WTC11 (cell line): ENCODE data around the gene STARD13. TPM values are rescaled to one million over a fixed set of nuclear protein-coding genes. Genes with fewer than 3 reads are reported as not detected.

Experiments used
- ATAC-seq: fragments of 200-7000 bp; cut with Tn5 transposase; 2 replicates; pipeline ENCODE4 v1.10.0; 2021; ENCODE audit warnings: mild to moderate bottlenecking, moderate library complexity
- CTCF ChIA-PET: fragments of 300-600 bp; sonication (Branson Sonifier 250); formaldehyde crosslinking; loops from one replicate; lab custom pipeline; 2021; ENCODE audit warnings: antibody characterized with exemption; lab: Charles Lee
- POLR2A ChIA-PET: fragments of 350-600 bp; sonication (Branson Sonifier 250); formaldehyde crosslinking; loops from one replicate; lab custom pipeline; 2021; ENCODE audit warnings: antibody characterized with exemption; lab: Charles Lee
- DNase-seq: peaks from one replicate; pipeline ENCODE4 v3.0.0; 2021; ENCODE audit warnings: low spot score
- H3K27ac Mint-ChIP-seq: 2 replicates; pipeline ENCODE4 v1.8.0; 2021; ENCODE audit warnings: mixed read lengths
- H3K27me3 Mint-ChIP-seq: 2 replicates; pipeline ENCODE4 v1.8.0; 2021; ENCODE audit warnings: low read depth, mild to moderate bottlenecking, moderate library complexity, mixed read lengths
- H3K36me3 Mint-ChIP-seq: 2 replicates; pipeline ENCODE4 v1.8.0; 2021; ENCODE audit warnings: mixed read lengths
- H3K4me1 Mint-ChIP-seq: 2 replicates; pipeline ENCODE4 v1.8.0; 2022; ENCODE audit warnings: mixed read lengths
- H3K4me3 Mint-ChIP-seq: 2 replicates; pipeline ENCODE4 v1.8.0; 2021; ENCODE audit warnings: mild to moderate bottlenecking, moderate library complexity, mixed read lengths
- H3K9me3 Mint-ChIP-seq: 2 replicates; pipeline ENCODE4 v1.8.0; 2021; ENCODE audit warnings: mixed read lengths
- AR ChIP-seq: fragments of 250-450 bp; sonication (Bioruptor Pico); IDR thresholded peaks from 2 replicates; pipeline ENCODE4 v1.9.0; 2021; ENCODE audit warnings: mild to moderate bottlenecking
- CTCF ChIP-seq: fragments of 200-600 bp; IDR thresholded peaks from 2 replicates; pipeline ENCODE4 v1.8.0; 2022; ENCODE audit warnings: antibody characterized with exemption
- E2F1 ChIP-seq: sonication (generic); formaldehyde crosslinking; IDR thresholded peaks from 2 replicates; pipeline ENCODE4 v1.8.0; 2022; ENCODE audit warnings: mild to moderate bottlenecking, missing genetic modification reagents
- E2F4 ChIP-seq: sonication (generic); formaldehyde crosslinking; IDR thresholded peaks from 2 replicates; pipeline ENCODE4 v1.8.1; 2022; ENCODE audit warnings: low read depth, mild to moderate bottlenecking, moderate library complexity, missing genetic modification reagents, borderline replicate concordance
- ELF4 ChIP-seq: sonication (generic); formaldehyde crosslinking; IDR thresholded peaks from 2 replicates; pipeline ENCODE4 v1.8.1; 2022; ENCODE audit warnings: low read depth, mild to moderate bottlenecking, moderate library complexity, missing genetic modification reagents
- FOXP1 ChIP-seq: sonication (generic); formaldehyde crosslinking; IDR thresholded peaks from 2 replicates; pipeline ENCODE4 v1.8.0; 2022; ENCODE audit warnings: missing genetic modification reagents, mild to moderate bottlenecking, moderate library complexity, borderline replicate concordance
- GRHL2 ChIP-seq: fragments of 250-450 bp; sonication (Bioruptor Pico); IDR thresholded peaks from 2 replicates; pipeline ENCODE4 v1.8.0; 2022; ENCODE audit warnings: mild to moderate bottlenecking, moderate library complexity; ENCODE audit not compliant: insufficient replicate concordance, severe bottlenecking
- MLX ChIP-seq: sonication (generic); formaldehyde crosslinking; IDR thresholded peaks from 2 replicates; pipeline ENCODE4 v1.8.1; 2023; ENCODE audit warnings: mild to moderate bottlenecking, missing genetic modification reagents, moderate library complexity
- RELA ChIP-seq: sonication (generic); formaldehyde crosslinking; IDR thresholded peaks from 2 replicates; pipeline ENCODE4 v1.8.1; 2022; ENCODE audit warnings: missing genetic modification reagents, mild to moderate bottlenecking, borderline replicate concordance
- RORB ChIP-seq: fragments of 250-450 bp; sonication (Bioruptor Pico); IDR thresholded peaks from 2 replicates; pipeline ENCODE4 v1.9.0; 2021; ENCODE audit warnings: mild to moderate bottlenecking
- SMAD4 ChIP-seq: sonication (generic); formaldehyde crosslinking; IDR thresholded peaks from 2 replicates; pipeline ENCODE4 v1.8.0; 2022; ENCODE audit warnings: mild to moderate bottlenecking, missing genetic modification reagents
- SP1 ChIP-seq: sonication (generic); formaldehyde crosslinking; conservative IDR thresholded peaks from 2 replicates; pipeline ENCODE4 v1.8.1; 2022; ENCODE audit warnings: missing genetic modification reagents
- TEAD1 ChIP-seq: sonication (generic); formaldehyde crosslinking; IDR thresholded peaks from 2 replicates; pipeline ENCODE4 v1.8.0; 2022; ENCODE audit warnings: mild to moderate bottlenecking, missing genetic modification reagents
- USF2 ChIP-seq: sonication (generic); formaldehyde crosslinking; IDR thresholded peaks from 2 replicates; pipeline ENCODE4 v1.8.1; 2023; ENCODE audit warnings: mild to moderate bottlenecking, missing genetic modification reagents, moderate library complexity
- ZBTB21 ChIP-seq: sonication (generic); formaldehyde crosslinking; IDR thresholded peaks from 2 replicates; pipeline ENCODE4 v1.8.1; 2023; ENCODE audit warnings: mild to moderate bottlenecking, missing genetic modification reagents, borderline replicate concordance
- ZMAT4 ChIP-seq: fragments of 250-450 bp; sonication (Bioruptor Pico); IDR thresholded peaks from 2 replicates; pipeline ENCODE4 v1.9.0; 2021; ENCODE audit warnings: mild to moderate bottlenecking
- ZNF121 ChIP-seq: sonication (generic); formaldehyde crosslinking; IDR thresholded peaks from 2 replicates; pipeline ENCODE4 v1.8.0; 2023; ENCODE audit warnings: missing genetic modification reagents
- ZNF138 ChIP-seq: sonication (generic); formaldehyde crosslinking; conservative IDR thresholded peaks from 2 replicates; pipeline ENCODE4 v1.8.1; 2022; ENCODE audit warnings: mild to moderate bottlenecking, moderate library complexity, missing genetic modification reagents
- ZNF219 ChIP-seq: sonication (generic); formaldehyde crosslinking; IDR thresholded peaks from 2 replicates; pipeline ENCODE4 v1.8.0; 2023; ENCODE audit warnings: missing genetic modification reagents, mild to moderate bottlenecking, borderline replicate concordance
- ZNF232 ChIP-seq: sonication (generic); formaldehyde crosslinking; IDR thresholded peaks from 2 replicates; pipeline ENCODE4 v1.8.0; 2022; ENCODE audit warnings: mild to moderate bottlenecking, missing genetic modification reagents
- ZNF425 ChIP-seq: fragments of 250-450 bp; sonication (Bioruptor Pico); conservative IDR thresholded peaks from 2 replicates; pipeline ENCODE4 v1.9.0; 2021; ENCODE audit warnings: mild to moderate bottlenecking
- total RNA-seq: library from RNA; stranded (reverse); gene quantifications from 3 replicates; pipeline ENCODE4 v1.2.3, GENCODE V29; 2021

STARD13 gene
- total RNA-seq, 1 experiment from 2014 or later, result 4.4 TPM

GRCh38 chr13:33328701-33329100, 43.1 kb upstream of the STARD13 start:
- H3K27me3 Mint-ChIP-seq, result no peaks in the 10 kb centered on the region
- H3K27ac Mint-ChIP-seq, result no peak overlapping the region
- H3K4me3 Mint-ChIP-seq, result no peak overlapping the region
- no peaks in the 10 kb centered on the region for H3K36me3 Mint-ChIP-seq
- H3K4me1 Mint-ChIP-seq, result peaks cover 41% of the 10 kb centered on the region
- TF ChIP-seq E2F4, result no peak
- no peak for TF ChIP-seq ZNF232
- no peak for TF ChIP-seq ZNF138 (CRISPR knock-in tag)
- no peak for TF ChIP-seq ELF4 (CRISPR knock-in tag)
- TF ChIP-seq ZBTB21, result no peak
- TF ChIP-seq GRHL2 (CRISPR knock-in tag), result no peak
- TF ChIP-seq RELA (CRISPR knock-in tag), result no peak
- TF ChIP-seq ZNF425 (CRISPR knock-in tag), result no peak
- no peak for TF ChIP-seq AR (CRISPR knock-in tag)
- TF ChIP-seq ZNF121 (CRISPR knock-in tag), result no peak
- TF ChIP-seq ZMAT4 (CRISPR knock-in tag), result no peak
- no peak for TF ChIP-seq RORB (CRISPR knock-in tag)
- TF ChIP-seq, all 79 proteins: peak for 0
- no peaks in the 10 kb centered on the region for H3K9me3 Mint-ChIP-seq
- POLR2A ChIA-PET, result no interaction called here
- DNase-seq (no peak), ATAC-seq (no peak)
- CTCF ChIA-PET, result no interaction called here

GRCh38 chr13:33326723-33327122, 41.2 kb upstream of the STARD13 start:
- ChIA-PET CTCF (no interaction called here), POLR2A (no interaction called here)
- Mint-ChIP-seq H3K27me3 (no peaks in the 10 kb centered on the region), H3K36me3 (no peaks in the 10 kb centered on the region), H3K4me3 (no peak overlapping the region), H3K9me3 (no peaks in the 10 kb centered on the region), H3K4me1 (peaks cover 30% of the 10 kb centered on the region), H3K27ac (no peak overlapping the region)
- ATAC-seq (no peak), DNase-seq (no peak)
- TF ChIP-seq USF2 (CRISPR knock-in tag), result peak; percentile 32; the same call in 1 of the 2 replicates
- TF ChIP-seq ZNF219 (CRISPR knock-in tag), result no peak

GRCh38 chr13:33326246-33326645, 40.7 kb upstream of the STARD13 start:
- POLR2A ChIA-PET, result no interaction called here
- Mint-ChIP-seq H3K9me3 (no peaks in the 10 kb centered on the region), H3K27me3 (no peaks in the 10 kb centered on the region), H3K36me3 (no peaks in the 10 kb centered on the region), H3K4me1 (peaks cover 27% of the 10 kb centered on the region), H3K4me3 (no peak overlapping the region), H3K27ac (peak overlapping the region; percentile 92; the same call in 1 of the 2 replicates)
- DNase-seq, result no peak
- CTCF ChIA-PET, result no interaction called here
- no peak for ATAC-seq
- TF ChIP-seq FOXP1 (CRISPR knock-in tag) (no peak), RORB (CRISPR knock-in tag) (no peak), SMAD4 (CRISPR knock-in tag) (no peak), CTCF (no peak), MLX (CRISPR knock-in tag) (no peak), E2F1 (CRISPR knock-in tag) (no peak), ZNF219 (CRISPR knock-in tag) (no peak), ZNF121 (CRISPR knock-in tag) (no peak), TEAD1 (CRISPR knock-in tag) (no peak), SP1 (no peak)
